Bone marrow (tissue), 2 donors: ENCODE data around the gene ANTXR2.

Experiments
- DNase-seq, 2 donors: peaks; one replicate each; lab custom pipeline; 2025; lab: John Stamatoyannopoulos, UW

Gene ANTXR2

GRCh38 chr4:80092088-80092487 lies 19.1 kb upstream of the ANTXR2 start:
- no peak for DNase-seq

GRCh38 chr4:80091688-80092087 lies 18.7 kb upstream of the ANTXR2 start:
- DNase-seq: no peak

GRCh38 chr4:80091184-80091583 lies 18.2 kb upstream of the ANTXR2 start:
- no peak for DNase-seq

GRCh38 chr4:80090090-80090489 lies 17.1 kb upstream of the ANTXR2 start:
- no peak for DNase-seq

- no peak for DNase-seq
These were observed 15.4 kb upstream of the ANTXR2 start for GRCh38 chr4:80088471-80088870.

DNA sequence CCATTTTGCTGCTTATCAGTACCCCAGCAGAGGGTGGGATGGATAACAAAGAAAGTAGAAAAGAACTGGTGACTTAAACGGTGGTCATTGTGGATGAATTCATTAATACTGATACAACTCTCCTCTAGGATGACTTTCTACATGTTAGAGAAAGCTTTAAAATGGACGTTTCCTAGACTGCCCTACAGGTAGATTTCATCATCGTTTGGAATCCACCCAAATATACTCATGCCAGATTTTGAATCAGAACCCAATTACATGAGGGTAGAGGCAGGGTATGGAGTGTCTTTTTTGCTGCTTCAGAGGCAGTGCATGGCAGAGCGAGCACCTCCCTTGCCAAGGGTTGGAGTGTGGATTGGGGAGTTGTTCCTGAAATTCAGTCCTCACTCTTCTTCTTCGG lies 13.3 kb upstream of the ANTXR2 start:
- no peak for DNase-seq

DNA sequence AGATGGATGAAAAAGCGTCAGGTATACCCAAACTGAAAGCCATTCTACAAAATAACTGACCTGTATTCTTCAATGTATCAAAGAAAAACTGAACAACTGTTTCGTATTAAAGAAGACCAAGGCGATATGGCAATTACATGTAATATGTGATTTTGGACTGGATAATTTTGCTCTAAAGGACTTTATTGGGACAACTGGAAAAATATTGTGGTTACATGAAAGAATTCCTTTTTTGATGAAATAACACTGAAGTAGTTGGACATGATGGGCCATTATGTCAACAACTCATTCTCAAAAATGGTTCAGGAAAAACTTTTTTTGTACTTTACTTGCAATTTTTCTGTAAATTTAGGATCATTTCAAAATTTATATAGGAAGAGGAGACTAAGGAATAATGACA lies 12.1 kb upstream of the ANTXR2 start:
- no peak for DNase-seq

DNA sequence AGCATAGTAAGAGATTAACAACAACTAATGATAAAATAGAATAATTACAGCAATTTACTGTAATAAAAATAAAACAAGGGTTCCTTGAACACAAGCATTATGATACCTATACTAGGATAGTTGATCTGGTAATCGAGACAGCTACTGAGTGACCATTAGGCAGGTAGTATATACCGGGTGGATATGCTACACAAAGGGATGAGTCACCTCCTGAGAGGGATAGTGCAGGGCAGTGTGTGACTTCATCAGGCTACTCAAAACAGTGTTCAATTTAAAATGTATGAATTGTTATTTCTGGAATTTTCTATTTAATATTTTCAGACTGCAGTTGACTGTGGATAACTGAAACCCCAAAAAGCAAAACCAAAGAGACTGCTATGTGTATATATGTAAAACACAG lies 9.7 kb upstream of the ANTXR2 start:
- DNase-seq: no peak

DNA sequence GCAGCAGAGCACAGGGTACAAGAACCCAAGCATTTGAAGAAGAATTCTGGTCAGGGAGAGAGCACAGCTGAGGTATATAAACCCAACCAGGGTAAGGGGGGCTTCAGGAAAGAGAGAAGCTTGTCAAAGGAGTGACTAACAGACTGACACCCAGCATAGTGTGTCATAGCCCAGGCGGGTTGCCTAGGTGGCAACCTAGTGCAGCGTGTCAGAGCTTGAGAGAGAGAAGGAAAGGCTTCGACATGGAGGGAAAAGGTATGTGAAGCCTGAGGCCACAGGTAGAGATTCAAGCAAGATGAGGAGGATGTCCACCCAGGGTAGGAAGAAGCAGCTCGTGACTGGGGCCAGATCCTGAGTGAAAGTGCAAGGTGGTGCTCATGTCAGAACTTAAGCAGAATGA lies 8.5 kb upstream of the ANTXR2 start:
- no peak for DNase-seq

- DNase-seq: peak in 1 of 2 donors; percentile 77
These were observed 6.4 kb upstream of the ANTXR2 start for GRCh38 chr4:80079255-80079923.

DNA sequence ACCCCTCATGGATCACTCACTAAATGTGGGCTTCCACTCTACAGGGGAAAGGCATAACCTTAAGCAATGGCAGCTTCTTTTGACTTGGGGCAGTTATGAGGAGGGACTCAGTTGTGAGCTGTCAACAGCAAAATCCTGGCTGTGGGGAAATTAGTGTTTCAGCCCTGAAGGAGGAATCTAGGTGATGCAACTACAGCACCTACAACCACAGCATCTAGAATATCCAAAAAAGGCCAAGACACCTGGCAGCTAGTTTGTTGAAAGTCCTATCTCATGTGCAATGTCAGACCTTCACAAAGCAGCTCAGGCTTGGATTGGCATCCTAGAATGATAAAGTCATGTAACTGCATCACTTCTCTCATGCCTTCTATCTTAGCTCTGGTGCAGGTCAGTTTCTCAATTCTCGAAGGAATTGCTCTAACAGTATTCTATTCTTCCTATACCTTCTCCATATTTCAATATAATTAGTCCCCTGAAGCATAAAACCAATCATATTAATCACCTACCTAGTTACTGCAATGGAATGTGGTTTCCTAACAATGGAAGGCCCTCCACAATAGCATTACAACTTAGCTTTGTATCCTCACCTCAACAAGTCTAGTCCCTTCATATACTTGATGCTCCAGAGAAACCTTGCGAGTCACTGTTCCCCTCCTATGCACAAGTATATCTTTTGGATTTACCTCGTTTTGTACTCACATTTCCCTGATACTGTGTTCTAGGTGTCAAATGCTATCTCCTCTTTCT lies 5.5 kb upstream of the ANTXR2 start:
- no peak for DNase-seq

DNA sequence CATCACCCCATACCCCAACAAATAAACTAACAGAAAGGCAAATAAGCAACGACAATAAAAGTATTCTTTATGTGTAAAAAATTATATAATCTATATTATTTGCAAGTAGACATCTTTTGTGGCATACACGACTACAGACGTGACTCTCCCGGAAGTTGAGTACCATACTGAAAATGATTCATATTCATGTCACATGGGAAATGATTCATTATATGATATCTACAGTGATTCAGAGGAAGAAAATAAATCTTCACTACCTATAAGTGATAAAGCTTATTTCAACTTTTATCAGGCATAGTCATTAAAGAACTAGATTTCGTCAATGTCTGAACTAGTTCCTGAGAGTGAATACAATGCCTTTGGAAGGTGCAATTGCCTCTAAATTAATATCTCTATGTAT lies 4.6 kb upstream of the ANTXR2 start:
- DNase-seq: peak in 1 of 2 donors; percentile 35

DNA sequence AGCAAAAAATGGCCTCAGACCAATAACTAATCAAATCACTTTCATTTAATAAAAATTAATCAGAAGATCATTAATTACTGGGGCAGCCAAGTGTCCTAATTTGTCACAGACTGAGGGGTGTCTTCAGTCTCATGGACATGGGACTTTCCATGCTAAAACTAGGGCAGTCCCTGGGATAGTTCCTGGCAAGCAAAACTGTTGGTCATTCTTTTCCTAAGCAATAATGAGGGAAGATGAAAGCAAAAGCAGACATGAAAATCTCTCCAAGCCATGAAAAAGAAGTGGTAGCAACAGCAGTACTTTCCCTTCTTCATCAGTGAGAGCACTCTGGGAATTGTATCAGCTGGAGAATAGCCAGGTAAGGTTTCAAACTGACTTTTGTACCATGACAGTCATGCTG lies 3.7 kb upstream of the ANTXR2 start:
- DNase-seq: no peak

DNA sequence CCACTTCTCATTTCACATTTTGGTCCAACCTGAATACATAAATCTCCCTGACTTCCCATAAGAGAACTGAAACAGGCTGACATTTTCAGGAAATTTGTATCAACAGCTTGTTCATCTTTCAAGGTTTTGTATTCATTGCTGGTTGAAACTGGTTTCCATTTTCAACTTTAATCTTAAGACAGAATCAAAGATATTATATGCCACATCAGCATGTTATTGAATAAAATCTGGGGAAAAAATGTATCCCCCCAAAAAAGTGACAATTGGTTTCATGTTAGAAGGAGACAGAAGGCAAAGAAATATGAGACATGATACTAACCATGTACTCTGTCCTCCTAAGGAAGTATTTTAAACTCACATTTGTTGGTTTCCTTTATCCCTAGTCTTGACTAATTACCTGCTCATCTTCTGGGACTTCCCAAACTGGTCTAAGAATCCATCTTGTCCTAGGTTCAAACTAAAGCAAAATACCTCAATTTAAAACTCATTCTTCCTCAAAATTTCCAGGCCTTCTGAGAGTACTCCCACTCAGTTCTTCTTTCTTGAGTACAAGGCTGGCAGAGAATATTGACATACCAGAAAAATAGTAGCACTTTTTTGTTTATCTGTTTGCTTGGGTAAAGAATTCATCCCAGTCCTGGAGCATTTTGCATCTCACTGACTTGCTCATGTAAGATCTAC lies 3.1 kb upstream of the ANTXR2 start:
- no peak for DNase-seq

DNA sequence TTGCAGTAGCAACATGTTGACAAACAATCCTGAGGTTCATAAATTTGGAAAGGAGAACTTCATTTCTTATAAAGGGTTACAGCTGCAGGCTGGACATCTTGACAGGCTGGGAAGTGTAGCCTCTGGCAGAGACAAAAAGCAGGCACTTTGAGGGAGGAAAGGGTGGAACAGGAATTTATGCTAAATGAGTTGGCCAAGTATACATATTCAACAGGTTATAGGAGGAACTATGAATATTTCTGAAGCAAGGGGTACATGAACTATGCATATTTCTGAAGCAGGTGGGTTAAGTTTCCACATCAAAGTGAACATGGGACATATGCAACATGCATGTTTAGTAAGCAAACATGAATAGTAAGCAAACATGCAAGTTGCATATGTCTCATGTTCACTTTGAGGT lies 1.6 kb upstream of the ANTXR2 start:
- no peak for DNase-seq

DNA sequence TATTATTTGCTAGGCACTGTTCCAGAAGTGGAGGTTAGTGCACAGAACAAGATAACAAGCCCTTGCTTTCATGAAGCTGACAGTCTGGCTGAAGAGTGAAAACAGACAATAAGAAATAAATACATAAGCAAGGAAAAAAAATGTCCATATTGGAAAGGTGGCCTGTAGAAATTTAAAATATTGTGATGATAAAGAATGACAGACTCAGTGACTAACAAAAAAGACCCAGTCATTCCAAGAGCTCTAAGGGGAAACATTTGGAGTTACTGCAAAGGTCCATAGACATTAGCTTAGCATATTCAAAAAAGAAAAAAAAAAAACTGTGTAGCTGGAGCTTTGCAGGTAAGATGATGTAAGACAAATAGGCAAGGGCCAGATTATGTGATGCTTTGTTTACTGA lies 1.0 kb upstream of the ANTXR2 start:
- DNase-seq: no peak

GRCh38 chr4:80073473-80074008 lies 512 bp upstream of the ANTXR2 start:
- DNase-seq: peak in 1 of 2 donors; percentile 73

GRCh38 chr4:80072228-80072743 lies 743 bp downstream of the ANTXR2 start:
- peak in 1 of 2 donors; percentile 35 for DNase-seq

- no peak for DNase-seq
These were observed 1.3 kb downstream of the ANTXR2 start for GRCh38 chr4:80071604-80072227.

DNA sequence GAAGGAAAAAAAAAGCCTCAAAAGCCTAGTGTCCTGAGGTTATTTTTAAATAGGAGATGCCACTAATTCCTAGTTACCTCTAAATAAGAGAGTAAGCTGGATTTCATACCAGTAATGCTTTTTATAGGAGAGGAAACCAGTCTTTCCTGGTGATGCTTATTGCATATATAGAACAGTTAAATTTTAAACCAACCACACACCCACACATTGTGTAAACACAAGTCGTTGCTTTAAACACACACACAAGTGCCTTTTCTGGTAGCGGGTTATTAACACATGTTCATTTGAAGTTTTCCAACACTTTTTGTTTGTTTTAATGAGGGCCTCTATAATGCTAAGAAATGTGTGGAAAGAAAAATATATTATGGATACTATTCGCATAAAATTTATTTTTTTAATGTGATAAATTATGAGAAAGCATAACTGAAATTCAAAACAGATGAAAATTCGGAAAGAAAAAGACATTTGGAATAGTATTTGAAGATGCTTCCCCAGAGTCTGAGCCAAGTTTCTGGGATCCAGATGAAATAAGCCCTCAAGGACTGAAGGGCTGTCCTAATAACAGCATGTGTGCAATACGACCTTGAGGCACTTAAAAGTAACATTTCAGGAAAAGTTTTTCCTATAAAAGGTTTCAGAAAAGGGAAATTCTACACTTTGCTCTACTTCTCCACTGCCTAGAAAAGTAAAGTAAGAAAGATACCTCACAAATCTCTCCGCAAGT lies 2.0 kb downstream of the ANTXR2 start:
- DNase-seq: no peak
